Muscle layer of colon (tissue), 2 donors: ENCODE data around the gene NAT16.
"Not testable (repeated sequence)": the region's sequence is repeated elsewhere in the genome, so short reads cannot be mapped to it uniquely, and the experiment has no call there.

ENCODE experiments used
- H3K27ac ChIP-seq: one replicate; pipeline ENCODE4 v1.7.0; 2013; ENCODE audit warnings: low read depth, mild to moderate bottlenecking, low read length, moderate library complexity
- H3K27me3 ChIP-seq, 2 donors: one replicate each; pipeline ENCODE4 v1.7.0; 2013; ENCODE audit warnings: low read length in 2 of 2, mild to moderate bottlenecking in 2 of 2; ENCODE audit not compliant: insufficient read depth in 2 of 2, control insufficient read depth in 1 of 2
- H3K36me3 ChIP-seq: one replicate; pipeline ENCODE4 v1.7.0; 2013; ENCODE audit warnings: mild to moderate bottlenecking, low read length; ENCODE audit not compliant: insufficient read depth
- H3K4me1 ChIP-seq: one replicate; pipeline ENCODE4 v1.7.0; 2013; ENCODE audit warnings: mild to moderate bottlenecking, low read length; ENCODE audit not compliant: insufficient read depth
- H3K4me3 ChIP-seq, 2 donors: one replicate each; pipeline ENCODE4 v1.7.0; 2013; ENCODE audit warnings: low read length in 2 of 2, low read depth in 1 of 2, mild to moderate bottlenecking in 1 of 2, moderate library complexity in 1 of 2
- H3K9ac ChIP-seq: one replicate; pipeline ENCODE4 v1.7.0; 2013; ENCODE audit warnings: low read length
- H3K9me3 ChIP-seq: one replicate; pipeline ENCODE4 v1.7.0; 2013; ENCODE audit warnings: mild to moderate bottlenecking, low read length
- donor health status: abdominal sarcoma.
- donor health status: Adenocarcinoma of cecum.

NAT16 gene

DNA sequence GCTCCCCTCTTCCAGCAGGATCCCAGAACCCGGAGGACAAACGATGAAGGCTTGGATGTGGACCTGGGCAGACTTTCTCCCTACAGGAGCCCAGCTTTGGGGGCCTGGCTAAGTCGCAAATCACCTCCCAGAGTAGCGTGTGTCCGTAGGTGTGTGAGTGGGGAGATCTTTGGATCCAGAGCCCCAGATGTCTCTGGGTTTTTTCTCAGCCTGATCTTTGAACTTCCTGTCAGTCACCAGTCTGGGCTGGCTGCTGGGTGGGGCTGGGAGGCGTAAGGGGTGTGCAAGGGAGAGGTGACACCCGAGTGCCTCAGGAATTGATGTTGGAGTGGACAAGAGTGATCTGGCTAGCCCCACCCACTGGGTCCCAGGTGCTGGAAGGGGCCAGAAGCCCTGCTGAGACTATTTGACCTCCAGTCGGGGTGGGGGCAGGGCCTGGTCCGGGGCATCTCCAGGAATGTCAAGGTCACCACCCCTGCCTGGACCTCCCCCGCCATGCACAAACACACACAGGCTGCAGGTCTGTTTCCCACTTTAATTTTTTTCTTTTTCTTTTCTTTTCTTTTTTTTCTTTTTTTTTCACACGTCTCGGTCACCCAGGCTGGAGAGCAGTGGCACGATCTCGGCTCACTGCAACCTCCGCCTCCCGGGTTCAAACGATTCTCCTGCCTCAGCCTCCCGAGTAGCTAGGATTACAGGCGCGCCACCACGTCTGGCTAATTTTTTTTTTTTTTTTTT is 20.9 kb upstream of the NAT16 start, which contains the start of gene MOGAT3:
TSS of gene MOGAT3 (minus strand) at position 175 of the 738 bp plus-strand sequence. CDS start 182 bp downstream, outside the sequence.
- Histone ChIP-seq H3K27ac (no peak within 1 kb of the TSS), H3K4me3 (no peak within 1 kb of the TSS), H3K27me3 (peaks cover 10 to 41% of the 10 kb centered on the region in 2 donors)

DNA sequence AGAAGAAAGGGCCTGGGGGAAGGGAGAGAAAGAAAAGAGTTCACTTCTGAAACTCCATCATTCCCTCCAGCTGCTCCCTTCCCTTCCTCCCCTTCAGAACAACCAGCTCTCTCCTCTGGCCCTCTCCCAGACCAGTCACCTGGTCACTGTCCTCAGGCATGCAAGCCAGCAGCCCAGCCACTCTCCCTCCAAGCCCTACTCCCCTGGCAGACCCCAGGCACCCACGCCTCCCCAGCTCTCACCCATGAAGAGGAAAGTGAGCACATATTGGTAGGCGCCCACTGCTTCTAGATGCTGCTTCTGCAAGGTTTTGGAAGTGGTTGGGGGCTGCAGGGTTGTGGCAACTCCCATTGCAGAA is 20.4 kb upstream of the NAT16 start:
- no peaks in the 10 kb centered on the region for H3K9me3 ChIP-seq
- no peak overlapping the region for H3K4me3 ChIP-seq
- no peaks in the 10 kb centered on the region for H3K4me1 ChIP-seq
- H3K27ac ChIP-seq, result no peak overlapping the region
- H3K36me3 ChIP-seq, result no peaks in the 10 kb centered on the region
- peaks cover 10 to 43% of the 10 kb centered on the region in 2 donors for H3K27me3 ChIP-seq
- no peak overlapping the region for H3K9ac ChIP-seq

More for the DNA sequence above, 20.9 kb upstream of the NAT16 start, which contains the start of gene MOGAT3:
- H3K9me3 ChIP-seq, result no peaks in the 10 kb centered on the region
- H3K9ac ChIP-seq, result no peak within 1 kb of the TSS
- H3K36me3 ChIP-seq, result no peaks in the 10 kb centered on the region
- H3K4me1 ChIP-seq, result no peaks in the 10 kb centered on the region

DNA sequence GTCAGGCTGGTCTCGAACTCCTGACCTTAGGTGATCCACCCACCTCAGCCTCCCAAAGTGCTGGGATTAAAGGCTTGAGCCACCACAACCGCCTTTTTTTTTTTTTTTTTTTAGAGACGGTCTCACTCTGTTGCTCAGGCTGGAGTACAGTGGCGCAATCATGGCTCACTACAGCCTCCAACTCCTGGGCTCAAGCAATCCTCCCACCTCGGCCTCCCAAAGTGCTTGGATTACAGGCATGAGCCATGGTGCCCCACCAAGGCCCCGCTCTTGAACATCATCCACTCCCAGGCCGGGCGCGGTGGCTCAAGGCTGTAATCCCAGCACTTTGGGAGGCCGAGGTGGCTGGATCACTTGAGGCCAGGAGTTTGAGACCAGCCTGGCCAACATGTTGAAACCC is 19.4 kb upstream of the NAT16 start:
- H3K27me3 ChIP-seq, result peaks cover 10 to 43% of the 10 kb centered on the region in 2 donors
- not testable (repeated sequence) for H3K4me1 ChIP-seq

DNA sequence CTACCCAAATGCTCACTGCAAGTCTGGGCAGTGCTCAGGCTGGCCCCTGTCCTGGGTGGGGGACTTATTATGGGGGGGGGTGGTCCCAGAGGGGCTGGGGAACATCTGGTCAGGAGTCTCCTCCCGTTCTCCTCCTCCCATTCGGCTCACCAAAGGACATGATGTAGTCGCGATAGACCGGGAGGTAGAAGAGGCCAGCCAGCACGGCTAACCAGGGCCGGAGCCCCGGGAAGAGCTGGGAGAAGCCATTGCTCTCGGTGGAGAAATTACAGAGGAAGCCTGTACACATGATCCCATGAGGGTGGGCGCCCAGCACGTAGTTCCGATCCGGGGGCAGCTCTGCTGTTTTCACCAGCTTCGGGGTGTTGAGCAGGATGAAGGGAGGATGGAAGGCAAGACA is 18.4 kb upstream of the NAT16 start:
- H3K27ac ChIP-seq, result no peak overlapping the region
- no peak overlapping the region for H3K9ac ChIP-seq
- H3K9me3 ChIP-seq, result no peaks in the 10 kb centered on the region
- peaks cover 10 to 43% of the 10 kb centered on the region in 2 donors for H3K27me3 ChIP-seq
- H3K4me1 ChIP-seq, result no peaks in the 10 kb centered on the region
- H3K36me3 ChIP-seq, result no peaks in the 10 kb centered on the region
- H3K4me3 ChIP-seq, result no peak overlapping the region

More for the DNA sequence above, 19.4 kb upstream of the NAT16 start:
- H3K4me3 ChIP-seq, H3K9ac ChIP-seq, H3K9me3 ChIP-seq, H3K27ac ChIP-seq, H3K36me3 ChIP-seq: not testable (repeated sequence)

DNA sequence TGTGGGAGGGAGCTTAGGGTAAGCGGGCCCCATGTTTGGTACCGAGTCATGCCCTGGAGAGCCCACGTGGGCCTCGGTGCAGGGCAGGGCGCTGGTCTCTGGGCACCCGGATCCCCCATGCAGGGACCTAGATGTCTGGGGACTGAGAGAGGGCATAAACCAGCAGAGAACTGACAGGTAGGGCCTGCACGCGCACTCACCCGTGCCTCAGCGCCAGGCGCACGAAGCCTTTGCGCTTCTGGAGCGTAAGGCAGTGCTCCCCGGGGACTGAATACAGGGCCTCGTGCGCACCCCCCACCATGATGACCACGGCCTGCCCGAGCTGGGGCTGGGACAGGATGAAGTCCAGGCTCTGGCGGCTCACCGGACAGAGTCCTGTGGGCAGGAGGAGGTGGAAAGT is 17.9 kb upstream of the NAT16 start:
- H3K9ac ChIP-seq, result no peak overlapping the region
- H3K9me3 ChIP-seq, result no peaks in the 10 kb centered on the region
- H3K27me3 ChIP-seq, result peaks cover 10 to 39% of the 10 kb centered on the region in 2 donors
- no peaks in the 10 kb centered on the region for H3K36me3 ChIP-seq
- H3K27ac ChIP-seq, result no peak overlapping the region
- no peaks in the 10 kb centered on the region for H3K4me1 ChIP-seq
- H3K4me3 ChIP-seq, result no peak overlapping the region

DNA sequence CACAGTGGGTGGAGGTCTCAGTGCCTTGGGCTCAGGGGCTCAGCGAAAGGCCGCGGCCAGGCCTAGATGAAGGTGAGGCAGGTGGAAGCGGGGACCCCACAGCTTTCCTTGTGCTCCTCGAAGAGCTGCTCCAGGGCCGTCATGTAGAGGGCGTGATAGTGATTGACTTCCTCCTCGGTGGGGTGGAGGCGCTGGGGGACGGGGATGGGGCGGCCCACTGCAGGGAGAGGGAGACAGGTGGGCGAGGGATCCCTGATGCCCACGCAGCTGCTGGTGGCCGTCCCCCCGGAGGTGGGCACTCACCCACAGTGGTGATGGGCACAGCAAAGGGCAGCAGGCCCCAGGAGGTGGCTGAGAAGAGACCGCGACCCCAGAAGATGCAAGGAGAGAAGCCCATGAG is 15.8 kb upstream of the NAT16 start:
- no peak overlapping the region for H3K9ac ChIP-seq
- peaks cover 9 to 18% of the 10 kb centered on the region in 2 donors for H3K27me3 ChIP-seq
- H3K9me3 ChIP-seq, result no peaks in the 10 kb centered on the region
- no peaks in the 10 kb centered on the region for H3K36me3 ChIP-seq
- no peaks in the 10 kb centered on the region for H3K4me1 ChIP-seq
- no peak overlapping the region for H3K4me3 ChIP-seq
- no peak overlapping the region for H3K27ac ChIP-seq

DNA sequence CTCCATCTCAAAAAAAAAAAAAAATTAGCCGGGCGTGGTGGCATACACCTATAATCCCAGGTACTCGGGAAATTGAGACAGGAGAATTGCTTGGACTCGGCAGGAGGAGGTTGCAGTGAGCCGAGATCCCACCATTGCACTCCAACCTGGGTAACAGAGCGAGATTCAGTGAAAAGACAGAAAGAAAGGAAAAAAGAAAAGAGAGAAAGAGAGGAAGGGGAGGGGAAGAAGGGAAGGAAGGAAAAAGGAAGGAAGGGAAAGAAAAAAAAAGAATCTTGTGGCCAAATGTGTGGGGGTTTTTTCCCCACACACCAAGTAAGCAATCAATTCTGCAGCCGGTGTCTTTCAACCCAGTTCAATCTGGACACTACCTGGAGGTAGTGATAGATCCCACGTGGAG is 9.0 kb upstream of the NAT16 start:
- H3K9me3 ChIP-seq, result no peaks in the 10 kb centered on the region
- no peaks in the 10 kb centered on the region for H3K36me3 ChIP-seq
- no peaks in the 10 kb centered on the region for H3K27me3 ChIP-seq
- H3K4me3 ChIP-seq, result no peak overlapping the region
- H3K9ac ChIP-seq, result no peak overlapping the region
- no peak overlapping the region for H3K27ac ChIP-seq
- H3K4me1 ChIP-seq, result no peaks in the 10 kb centered on the region

DNA sequence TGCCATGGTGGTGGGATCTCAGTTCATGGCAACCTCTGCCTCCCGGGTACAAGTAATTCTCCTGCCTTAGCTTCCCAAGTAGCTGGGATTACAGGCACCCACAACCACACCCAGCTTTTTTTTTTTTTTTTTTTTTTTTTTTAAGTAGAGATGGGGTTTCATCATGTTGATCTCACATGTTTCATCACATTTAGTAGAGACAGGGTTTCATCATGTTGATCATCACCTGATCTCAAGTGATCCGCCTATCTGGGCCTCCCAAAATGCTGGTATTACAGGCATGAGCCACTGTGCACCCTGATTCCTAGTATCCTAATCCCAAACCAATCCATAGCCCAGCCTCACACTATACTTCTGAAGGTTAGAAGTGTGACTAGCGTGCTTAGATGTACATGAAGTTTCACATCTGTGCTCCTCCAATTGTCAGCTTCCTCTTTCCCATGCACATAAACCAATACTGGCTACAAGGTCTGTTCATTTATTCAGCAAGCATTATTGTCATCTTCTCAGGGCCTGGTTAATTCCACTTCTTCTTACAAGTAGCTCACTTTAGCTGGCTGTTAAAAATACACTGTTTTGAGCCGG is 6.8 kb upstream of the NAT16 start:
- no peaks in the 10 kb centered on the region for H3K4me1 ChIP-seq
- no peaks in the 10 kb centered on the region for H3K9me3 ChIP-seq
- H3K36me3 ChIP-seq, result no peaks in the 10 kb centered on the region
- H3K4me3 ChIP-seq, result no peak overlapping the region
- H3K27me3 ChIP-seq, result peaks cover 0 to 9% of the 10 kb centered on the region in 2 donors
- no peak overlapping the region for H3K27ac ChIP-seq
- H3K9ac ChIP-seq, result no peak overlapping the region

DNA sequence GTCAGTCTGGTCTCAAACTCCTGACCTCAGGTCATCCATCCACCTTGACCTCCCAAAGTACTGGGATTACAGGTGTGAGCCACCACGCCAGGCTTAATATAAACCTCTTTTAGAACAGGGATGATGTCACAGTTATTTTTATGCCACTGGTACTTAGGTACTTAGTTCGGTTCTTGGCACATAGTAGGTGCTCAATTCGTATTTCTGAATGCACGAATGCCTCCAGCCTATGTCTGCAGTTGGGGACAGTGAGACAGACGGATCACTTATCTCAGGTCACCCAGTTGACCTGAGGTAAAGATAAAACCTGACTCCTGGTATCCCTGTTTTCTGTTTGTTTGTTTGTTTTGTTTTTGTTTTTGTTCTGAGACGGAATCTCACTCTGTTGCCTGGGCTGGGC is 6.1 kb upstream of the NAT16 start:
- Histone ChIP-seq H3K4me1 (no peaks in the 10 kb centered on the region), H3K27me3 (peaks cover 0 to 10% of the 10 kb centered on the region in 2 donors)

DNA sequence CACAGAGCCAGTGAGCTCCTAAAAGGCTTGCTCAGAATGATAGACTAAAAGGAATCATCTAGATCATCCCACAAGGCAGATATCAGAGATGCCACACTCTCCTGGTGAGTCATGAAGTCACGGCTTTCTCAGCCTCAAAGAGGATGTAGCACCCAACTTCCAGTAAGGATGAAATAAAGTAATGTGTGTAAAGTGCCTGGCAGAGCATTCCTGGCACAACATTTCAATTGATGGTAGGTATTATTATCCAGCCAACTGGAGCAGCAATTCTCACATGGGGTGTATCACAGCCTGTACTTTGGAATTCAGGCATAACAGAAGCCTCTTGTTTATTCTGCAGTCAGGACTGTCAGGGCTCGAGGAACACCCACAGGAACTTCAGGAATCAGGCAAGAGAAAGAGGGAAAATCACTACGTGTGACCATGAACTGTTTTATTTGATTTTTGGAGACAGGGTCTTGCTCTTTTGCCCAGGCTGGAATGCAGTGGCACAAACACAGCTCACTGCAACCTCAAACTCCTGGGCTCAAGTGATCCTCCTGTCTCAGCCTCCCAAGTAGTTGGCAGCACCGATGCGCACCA is 5.3 kb upstream of the NAT16 start:
- Histone ChIP-seq H3K9me3 (no peaks in the 10 kb centered on the region), H3K9ac (no peak overlapping the region), H3K4me3 (no peak overlapping the region), H3K36me3 (no peaks in the 10 kb centered on the region), H3K4me1 (no peaks in the 10 kb centered on the region), H3K27ac (no peak overlapping the region), H3K27me3 (peaks cover 4 to 18% of the 10 kb centered on the region in 2 donors)

More for the DNA sequence above, 6.1 kb upstream of the NAT16 start:
- Histone ChIP-seq H3K9ac (no peak overlapping the region), H3K36me3 (no peaks in the 10 kb centered on the region), H3K27ac (no peak overlapping the region), H3K4me3 (no peak overlapping the region), H3K9me3 (no peaks in the 10 kb centered on the region)

DNA sequence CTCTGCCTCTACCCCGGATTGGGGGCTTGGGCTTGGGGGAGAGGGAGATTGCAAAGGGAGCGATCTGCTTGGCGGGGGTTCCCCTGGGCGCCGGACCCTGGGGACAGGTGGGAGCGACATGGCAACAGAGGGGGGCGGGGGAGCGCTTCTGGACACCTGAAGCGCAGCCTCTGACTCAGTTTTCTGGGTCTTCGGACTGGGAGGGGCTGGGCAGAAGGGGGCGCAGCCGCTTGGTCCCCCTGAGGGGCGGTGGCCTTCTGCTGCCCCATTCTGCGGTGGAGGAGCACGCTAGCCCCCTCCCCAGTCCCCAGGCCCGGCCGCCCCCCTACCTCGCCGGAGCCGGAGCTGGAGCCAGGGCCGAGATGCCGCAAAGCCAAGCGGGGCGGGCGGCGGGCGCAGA is 380 bp downstream of the NAT16 start:
- Histone ChIP-seq H3K4me3 (no peak overlapping the region), H3K4me1 (no peaks in the 10 kb centered on the region), H3K27me3 (peaks cover 28 to 72% of the 10 kb centered on the region in 2 donors), H3K9me3 (no peaks in the 10 kb centered on the region), H3K27ac (no peak overlapping the region), H3K36me3 (no peaks in the 10 kb centered on the region), H3K9ac (no peak overlapping the region)
